ENCODE results near the gene LYPLA2.
A peak's percentile ranks its signal among the peaks of the same experiment; 100 is the strongest.

The LYPLA2 gene

GRCh38 chr1:23790696-23791515 lies at the start of gene LYPLA2:
TSS of gene LYPLA2 (plus strand) at chr1:23791145. CDS start at chr1:23792683, 1,538 bp downstream.
- DNase-seq (ENCODE audit: low read depth in 1 of 2, low spot score in 1 of 2): peak; percentile 69 to 86

GRCh38 chr1:23741609-23742008 lies 49.3 kb upstream of the LYPLA2 start:
- DNase-seq (ENCODE audit: low read depth in 1 of 2, low spot score in 1 of 2): no peak

GRCh38 chr1:23742670-23743286 lies 48.2 kb upstream of the LYPLA2 start:
- peak in 1 of 2 donors; percentile 7 for DNase-seq (ENCODE audit: low read depth in 1 of 2, low spot score in 1 of 2)

- DNase-seq (ENCODE audit: low read depth in 1 of 2, low spot score in 1 of 2): peak; percentile 53 to 69
These were observed 47.4 kb upstream of the LYPLA2 start, which contains the start of gene ELOA for GRCh38 chr1:23743287-23744152. TSS of gene ELOA (plus strand) at chr1:23743471. CDS start at chr1:23743504, 33 bp downstream.

DNA sequence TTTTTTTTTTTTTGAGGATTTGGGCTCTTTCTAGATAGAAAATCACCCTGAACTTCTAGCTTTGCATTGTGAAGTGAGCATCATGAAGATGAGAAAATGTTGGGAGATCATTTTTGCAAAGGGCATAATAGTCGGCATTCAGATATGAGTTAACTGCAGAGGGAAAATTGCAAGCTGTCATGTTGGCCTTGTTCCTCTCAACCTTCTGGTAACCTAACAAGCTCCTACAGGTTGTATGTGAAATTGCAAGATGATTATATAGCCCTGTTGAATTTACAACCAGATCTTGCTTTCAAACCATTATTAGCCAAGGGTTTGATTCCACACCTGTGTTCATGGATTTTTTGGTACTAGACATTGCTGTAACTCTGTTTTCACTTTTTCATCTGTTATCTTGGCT lies 45.4 kb upstream of the LYPLA2 start:
- DNase-seq (ENCODE audit: low read depth in 1 of 2, low spot score in 1 of 2): no peak

DNA sequence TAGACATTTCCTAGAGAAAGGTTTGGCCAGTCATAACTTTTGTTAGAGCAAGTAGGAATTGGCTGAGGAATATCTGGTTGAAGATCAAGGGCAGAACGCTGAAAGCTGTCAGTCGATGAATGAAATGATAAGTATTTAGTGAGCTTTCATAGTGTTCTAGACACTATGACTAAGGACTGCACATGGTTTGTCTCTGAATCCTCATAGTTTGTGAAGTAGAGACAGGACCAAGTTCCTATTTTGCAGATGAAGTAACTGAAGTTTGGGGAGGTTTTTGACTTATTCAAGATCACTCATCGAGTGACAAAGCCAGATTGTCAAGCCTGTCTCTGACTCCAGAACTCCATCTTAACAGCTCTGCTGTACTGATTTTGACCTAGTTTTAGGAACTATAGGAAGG lies 42.9 kb upstream of the LYPLA2 start:
- no peak for DNase-seq (ENCODE audit: low read depth in 1 of 2, low spot score in 1 of 2)

DNA sequence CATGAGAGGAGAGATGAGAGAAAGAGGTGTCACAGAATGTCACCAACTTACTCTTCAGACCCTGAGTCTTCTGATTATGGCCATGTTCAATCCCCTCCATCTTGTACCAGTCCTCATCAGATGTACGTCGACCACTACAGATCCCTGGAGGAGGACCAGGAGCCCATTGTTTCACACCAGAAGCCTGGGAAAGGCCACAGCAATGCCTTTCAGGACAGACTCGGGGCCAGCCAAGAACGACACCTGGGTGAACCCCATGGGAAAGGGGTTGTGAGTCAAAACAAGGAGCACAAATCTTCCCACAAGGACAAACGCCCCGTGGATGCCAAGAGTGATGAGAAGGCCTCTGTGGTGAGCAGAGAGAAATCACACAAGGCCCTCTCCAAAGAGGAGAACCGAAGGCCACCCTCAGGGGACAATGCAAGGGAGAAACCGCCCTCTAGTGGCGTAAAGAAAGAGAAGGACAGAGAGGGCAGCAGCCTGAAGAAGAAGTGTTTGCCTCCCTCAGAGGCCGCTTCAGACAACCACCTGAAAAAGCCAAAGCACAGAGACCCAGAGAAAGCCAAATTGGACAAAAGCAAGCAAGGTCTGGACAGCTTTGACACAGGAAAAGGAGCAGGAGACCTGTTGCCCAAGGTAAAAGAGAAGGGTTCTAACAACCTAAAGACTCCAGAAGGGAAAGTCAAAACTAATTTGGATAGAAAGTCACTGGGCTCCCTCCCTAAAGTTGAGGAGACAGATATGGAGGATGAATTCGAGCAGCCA lies 39.7 kb upstream of the LYPLA2 start:
- DNase-seq (ENCODE audit: low read depth in 1 of 2, low spot score in 1 of 2): peak in 1 of 2 donors; percentile 16

DNA sequence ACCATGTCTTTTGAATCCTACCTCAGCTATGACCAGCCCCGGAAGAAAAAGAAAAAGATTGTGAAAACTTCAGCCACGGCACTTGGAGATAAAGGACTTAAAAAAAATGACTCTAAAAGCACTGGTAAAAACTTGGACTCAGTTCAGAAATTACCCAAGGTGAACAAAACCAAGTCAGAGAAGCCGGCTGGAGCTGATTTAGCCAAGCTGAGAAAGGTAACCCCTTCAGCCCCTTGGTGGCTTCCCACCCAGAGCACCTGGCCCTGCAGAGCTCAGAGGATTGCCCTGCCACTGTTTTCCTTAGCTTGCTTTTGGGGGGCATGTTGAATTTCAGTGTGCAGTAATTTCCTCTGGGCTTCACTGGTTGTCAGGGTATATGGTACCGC lies 39.1 kb upstream of the LYPLA2 start:
- no peak for DNase-seq (ENCODE audit: low read depth in 1 of 2, low spot score in 1 of 2)

DNA sequence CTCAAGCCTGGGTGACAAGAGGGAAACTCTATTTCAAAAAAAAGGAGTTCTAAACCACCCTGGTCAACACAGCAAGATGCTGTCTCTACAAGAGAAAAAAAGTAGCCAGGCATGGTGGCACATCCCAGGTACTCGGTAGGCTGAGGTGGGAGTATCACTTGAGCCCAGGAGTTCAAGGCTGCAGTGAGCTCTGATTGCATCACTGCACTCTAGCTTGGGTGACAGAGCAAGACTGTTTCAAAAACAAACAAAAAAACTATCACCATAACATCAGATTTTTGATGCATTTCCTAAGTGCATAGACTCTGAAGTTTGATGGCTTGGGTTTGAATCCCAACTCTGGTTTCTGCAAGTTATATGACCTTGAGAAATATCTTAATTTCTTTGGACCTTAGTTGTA lies 38.0 kb upstream of the LYPLA2 start:
- DNase-seq (ENCODE audit: low read depth in 1 of 2, low spot score in 1 of 2): no peak

GRCh38 chr1:23756676-23757075 lies 34.3 kb upstream of the LYPLA2 start:
- no peak for DNase-seq (ENCODE audit: low read depth in 1 of 2, low spot score in 1 of 2)

- no peak for DNase-seq (ENCODE audit: low read depth in 1 of 2, low spot score in 1 of 2)
These were observed 33.1 kb upstream of the LYPLA2 start for GRCh38 chr1:23757812-23758211.

DNA sequence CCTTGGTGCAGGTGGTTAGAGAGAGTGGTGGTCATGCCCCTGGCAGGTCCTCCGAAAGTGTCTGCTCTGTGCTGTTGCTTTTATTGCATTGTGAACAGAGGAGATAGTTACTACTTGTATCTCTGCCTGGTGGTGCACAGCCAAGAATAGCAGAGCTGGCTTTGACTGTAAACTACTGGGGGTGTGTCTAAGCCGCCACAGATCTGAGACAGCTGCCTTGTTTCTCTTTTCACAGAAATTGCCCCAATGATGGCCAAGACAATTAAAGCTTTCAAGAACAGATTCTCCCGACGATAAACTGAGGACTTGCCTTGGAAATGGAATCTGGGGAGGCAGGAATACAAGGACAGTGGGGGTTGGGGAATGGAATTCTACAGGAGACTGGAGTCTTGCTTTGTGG lies 31.7 kb upstream of the LYPLA2 start:
- no peak for DNase-seq (ENCODE audit: low read depth in 1 of 2, low spot score in 1 of 2)

DNA sequence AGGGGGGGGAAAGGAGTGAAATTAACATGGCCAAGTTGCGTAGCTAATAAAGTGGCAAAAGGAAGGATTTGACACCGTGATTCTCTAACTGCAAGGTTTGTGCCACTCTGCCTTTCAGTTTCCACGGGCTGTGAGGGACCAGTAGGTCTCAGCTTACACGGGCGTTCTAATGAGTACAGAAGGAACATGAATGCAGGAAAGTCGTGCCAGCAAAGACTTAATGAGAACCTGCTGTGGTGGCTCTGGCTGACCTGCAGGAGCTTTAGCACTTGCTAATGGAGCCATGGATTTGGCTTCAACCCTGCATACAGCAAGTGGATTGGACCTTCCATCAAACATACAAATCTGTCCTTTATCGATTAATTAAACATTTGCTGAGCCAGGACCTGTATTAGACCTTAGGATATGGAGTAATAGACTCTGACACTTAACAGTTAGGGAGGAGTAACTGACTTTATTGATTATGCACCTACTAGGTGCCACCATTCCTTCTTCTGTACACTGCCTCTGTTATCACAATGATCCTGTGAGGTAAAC lies 27.8 kb upstream of the LYPLA2 start:
- no peak for DNase-seq (ENCODE audit: low read depth in 1 of 2, low spot score in 1 of 2)

GRCh38 chr1:23768733-23769132 lies 22.2 kb upstream of the LYPLA2 start:
- DNase-seq (ENCODE audit: low read depth in 1 of 2, low spot score in 1 of 2): no peak

- peak; percentile 68 to 83 for DNase-seq (ENCODE audit: low read depth in 1 of 2, low spot score in 1 of 2)
These were observed 18.7 kb upstream of the LYPLA2 start for GRCh38 chr1:23772049-23772853.

GRCh38 chr1:23772854-23773242 lies 18.1 kb upstream of the LYPLA2 start:
- DNase-seq (ENCODE audit: low read depth in 1 of 2, low spot score in 1 of 2): no peak

GRCh38 chr1:23774174-23774880 lies 16.6 kb upstream of the LYPLA2 start:
- no peak for DNase-seq (ENCODE audit: low read depth in 1 of 2, low spot score in 1 of 2)

GRCh38 chr1:23776217-23776616 lies 14.7 kb upstream of the LYPLA2 start:
- no peak for DNase-seq (ENCODE audit: low read depth in 1 of 2, low spot score in 1 of 2)

All from activated CD4-positive, alpha-beta T cell treated with anti-CD3 and anti-CD28 coated beads, Interleukin-2, amount 50 U/mL, for 24 hours (primary cell).